Inflammatory macrophage (primary cell): ENCODE results near the gene KCNQ1OT1.
"Not testable (repeated sequence)": the region's sequence is repeated elsewhere in the genome, so short reads cannot be mapped to it uniquely, and the experiment has no call there.

Experiments used
- DNase-seq, 2 donors: peaks; one replicate each; pipeline ENCODE4 v3.0.0-alpha.2; 2020 to 2022

KCNQ1OT1 gene

DNA sequence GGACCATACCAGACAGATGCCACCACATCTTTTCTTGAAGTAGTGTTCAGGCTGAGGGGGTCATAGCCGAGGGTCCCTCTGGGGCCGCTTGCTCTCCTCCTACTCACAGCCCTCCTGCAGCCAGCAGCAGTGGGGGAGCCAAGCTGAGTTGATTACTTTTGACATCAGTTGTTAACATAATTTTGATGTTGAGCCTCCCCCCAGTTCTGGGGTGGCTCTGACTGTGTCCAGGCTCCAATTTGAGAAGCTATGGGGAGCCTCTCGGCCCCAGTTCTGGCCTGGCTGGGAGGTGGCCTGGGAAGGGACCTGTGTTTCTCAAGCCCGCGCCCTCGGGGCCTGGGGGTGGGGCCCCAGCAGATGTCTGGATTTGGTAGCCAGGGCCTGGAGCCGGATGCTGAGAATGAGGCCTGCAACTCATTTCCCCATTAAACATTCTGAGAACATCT is 47.9 kb downstream of the KCNQ1OT1 start:
- no peak for DNase-seq

DNA sequence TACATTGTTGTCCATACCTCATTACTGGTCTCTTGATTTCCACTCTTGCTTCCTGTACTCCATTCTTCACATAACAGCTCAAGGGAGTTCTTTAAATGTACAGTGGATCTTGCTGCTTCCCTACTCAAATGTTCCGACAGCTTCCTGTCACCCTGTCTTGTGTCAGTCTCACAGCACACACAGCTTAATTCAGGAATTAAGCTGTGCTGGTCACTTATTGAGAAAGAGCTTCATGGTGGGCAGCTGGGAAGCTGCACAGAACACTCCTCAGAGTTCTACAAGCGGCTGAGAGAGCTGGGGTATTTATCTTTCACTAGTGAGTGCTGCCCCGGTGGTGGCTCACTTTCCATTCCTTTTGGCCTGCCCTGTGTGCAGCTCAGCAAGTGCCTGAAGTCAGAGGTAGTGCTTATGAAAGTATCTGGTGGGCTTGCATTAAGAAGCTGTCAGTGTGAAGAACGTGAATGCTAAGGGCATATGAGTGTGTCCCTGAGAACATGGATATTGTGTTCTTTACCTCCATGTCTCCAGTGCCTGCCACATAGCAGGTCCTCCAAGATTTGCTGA is 48.7 kb downstream of the KCNQ1OT1 start:
- DNase-seq = no peak

DNA sequence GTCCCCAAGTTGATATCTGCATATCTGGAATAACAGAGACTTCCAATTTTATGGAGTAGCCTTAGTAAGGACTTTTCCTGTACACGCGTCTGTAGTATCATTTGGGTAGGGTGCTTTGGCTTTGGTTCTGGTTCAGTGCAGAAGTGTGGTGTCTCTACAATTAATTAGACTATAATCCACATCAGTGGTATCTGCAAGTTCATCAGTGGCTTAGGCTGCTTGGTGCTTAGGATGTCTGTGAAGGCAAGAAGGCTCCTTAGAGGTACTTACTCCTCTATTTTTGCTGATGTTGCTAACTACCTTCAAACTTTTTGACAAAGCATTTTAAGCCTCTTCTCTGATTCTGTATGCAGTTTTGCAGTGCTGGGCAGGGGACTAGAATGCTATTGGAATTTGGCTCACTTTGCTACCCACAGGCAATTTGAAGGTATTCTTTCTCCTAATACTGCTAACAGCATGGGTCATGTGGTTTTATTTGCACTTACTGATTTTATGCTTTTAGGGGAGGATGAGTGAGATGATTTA is 49.4 kb downstream of the KCNQ1OT1 start:
- DNase-seq = no peak

DNA sequence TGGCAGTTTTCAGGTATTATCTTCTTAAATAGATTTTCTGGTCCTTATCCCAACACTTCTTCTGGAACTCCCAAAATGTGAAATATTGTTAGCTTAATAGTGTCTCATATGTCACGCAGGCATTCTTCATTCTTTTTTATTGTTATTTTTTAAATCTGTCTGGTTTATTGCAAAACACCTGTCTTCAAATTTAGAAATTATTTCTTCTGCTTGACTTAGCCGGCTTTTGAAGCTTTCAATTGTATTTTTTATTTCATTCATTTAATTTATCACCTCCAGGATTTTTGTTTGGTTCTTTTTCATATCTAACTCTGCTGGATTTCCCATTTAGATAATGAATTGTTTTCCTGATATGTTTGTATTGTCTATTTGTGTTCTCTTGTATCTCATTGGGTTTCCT is 49.9 kb downstream of the KCNQ1OT1 start:
- no peak for DNase-seq

DNA sequence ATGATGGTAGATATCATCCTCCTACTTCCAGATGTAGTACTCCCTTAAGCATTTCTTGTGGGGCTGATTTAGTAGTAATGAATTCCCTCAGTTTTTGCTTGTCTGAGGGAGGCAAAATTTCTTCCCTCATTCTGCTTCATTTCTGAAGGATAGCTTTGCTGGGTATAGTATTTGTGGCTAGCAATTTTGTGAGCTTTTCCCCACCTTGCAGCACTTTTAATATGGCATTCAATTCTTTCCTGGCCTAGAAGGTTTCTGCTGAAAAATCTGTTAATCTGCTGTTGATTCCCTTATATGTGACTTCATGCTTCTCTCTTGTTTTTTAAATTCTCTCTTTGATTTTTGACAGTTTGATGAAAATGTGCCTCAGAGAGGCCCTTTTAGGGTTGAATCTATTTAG is 50.4 kb downstream of the KCNQ1OT1 start:
- DNase-seq = no peak

DNA sequence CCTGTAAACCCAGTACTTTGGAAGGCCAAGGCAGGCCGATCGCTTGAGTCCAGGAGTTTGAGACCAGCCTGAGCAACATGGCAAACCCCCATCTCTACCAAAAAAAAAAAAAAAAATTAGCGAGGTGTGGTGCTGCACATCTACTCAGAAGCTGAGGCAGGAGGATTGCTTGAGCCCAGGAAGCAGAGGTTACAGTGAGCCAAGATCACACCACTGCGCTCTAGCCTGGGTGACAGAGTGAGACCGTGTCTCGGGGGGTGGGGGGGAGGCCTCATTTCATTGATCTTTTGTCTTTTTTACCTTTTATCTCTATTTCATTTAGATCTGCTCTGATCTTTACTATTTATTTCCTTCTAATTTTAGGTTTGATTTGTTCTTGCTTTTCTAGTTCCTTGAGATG is 51.8 kb downstream of the KCNQ1OT1 start:
- no peak for DNase-seq

DNA sequence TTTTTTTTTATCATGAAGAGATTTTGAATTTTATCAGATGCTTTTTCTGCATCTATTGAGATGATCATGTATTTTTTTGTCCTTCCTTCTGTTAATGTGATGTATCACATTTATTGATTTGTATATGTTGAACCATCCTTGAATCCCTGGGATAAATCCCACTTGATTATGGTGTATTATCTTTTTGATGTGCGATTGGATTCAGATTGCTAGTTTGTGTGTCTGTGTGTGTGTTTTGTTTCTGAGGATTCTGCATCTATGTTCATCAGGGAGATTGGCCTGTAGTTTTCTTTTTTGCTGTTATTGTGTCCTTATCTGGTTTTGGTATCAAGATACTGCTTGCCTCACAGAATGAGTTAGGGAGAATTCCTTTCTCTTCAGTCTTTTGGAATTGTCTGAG is 52.6 kb downstream of the KCNQ1OT1 start:
- DNase-seq = no peak

DNA sequence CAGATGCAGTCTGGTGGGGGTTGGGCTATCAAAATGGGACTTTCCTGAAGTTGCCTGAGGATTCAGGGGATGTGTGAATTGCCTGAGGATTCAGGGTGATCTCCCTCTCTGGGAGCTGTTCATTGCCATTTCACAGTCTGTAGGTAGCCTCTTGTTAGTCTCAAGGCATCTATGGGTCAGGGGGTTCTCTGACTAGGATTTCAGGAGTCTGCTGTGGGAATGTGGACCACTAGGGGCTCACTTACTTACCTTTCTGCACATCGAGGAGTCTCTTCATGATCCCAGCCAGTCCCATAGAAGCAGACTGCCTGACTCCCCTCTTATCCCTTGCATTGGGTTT is 54.0 kb downstream of the KCNQ1OT1 start:
- DNase-seq = no peak

DNA sequence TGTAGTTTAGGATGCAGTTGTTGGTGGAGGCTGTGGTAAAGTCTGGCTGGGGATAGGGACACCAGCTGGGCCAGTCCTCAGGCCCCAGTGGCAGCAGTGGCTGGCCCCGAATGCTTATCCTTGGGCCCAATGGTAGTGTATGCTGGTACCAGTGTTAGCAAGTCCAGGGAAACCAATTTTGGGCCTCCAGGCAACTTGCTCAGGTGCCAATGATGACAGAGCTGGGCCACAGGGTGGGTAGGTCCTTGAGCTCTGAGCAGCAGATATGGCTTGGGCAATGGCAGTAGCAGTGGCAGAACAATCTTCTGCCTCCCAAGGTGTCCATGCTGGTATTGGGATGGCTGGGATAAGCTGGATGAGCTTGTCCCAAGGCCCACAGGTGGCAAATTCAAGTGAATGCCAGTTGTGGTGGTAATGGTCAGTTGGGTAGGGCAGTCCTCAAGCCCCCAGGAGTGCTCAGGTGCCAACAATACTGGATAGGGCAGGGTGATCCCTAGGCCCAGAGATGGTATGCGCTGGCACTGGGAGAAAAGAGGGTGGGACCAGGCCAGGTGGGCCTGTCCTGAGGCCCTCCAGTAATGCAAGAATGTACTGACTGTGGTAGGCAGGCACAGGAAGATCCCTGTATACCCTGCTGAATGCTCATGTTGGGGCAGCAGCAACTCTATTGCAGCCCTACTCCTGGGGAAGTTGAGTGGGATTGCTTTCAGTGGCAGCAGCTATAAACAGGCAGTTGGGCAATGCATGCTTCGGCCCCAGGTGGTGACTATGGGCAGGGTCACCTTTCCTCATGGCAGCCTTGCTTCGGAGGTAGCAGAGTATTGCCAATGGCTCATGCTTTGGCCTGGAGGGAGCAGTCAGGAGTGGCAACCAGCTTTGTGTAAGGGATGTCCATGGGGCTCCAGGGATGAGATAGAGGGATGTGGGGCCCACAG is 54.7 kb downstream of the KCNQ1OT1 start:
- no peak for DNase-seq

DNA sequence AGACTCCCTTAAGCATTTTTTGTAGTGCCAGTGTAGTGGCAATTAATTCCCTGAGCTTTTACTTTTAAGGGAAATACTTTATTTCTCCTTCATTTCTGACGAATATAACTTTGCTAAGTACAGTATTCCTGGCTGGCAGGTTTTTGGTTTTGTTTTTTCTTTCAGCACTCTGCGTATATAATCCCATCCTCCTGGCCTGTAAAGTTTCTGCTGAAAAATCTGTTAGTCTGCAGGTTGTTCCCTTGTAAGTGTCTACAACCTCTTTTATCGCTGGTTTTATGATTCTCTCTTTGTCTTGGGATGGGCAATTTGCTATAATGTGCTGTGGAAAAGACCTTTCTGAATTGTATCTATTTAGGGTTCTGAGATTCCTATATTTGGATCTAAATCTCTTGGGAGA is 56.0 kb downstream of the KCNQ1OT1 start:
- no peak for DNase-seq

DNA sequence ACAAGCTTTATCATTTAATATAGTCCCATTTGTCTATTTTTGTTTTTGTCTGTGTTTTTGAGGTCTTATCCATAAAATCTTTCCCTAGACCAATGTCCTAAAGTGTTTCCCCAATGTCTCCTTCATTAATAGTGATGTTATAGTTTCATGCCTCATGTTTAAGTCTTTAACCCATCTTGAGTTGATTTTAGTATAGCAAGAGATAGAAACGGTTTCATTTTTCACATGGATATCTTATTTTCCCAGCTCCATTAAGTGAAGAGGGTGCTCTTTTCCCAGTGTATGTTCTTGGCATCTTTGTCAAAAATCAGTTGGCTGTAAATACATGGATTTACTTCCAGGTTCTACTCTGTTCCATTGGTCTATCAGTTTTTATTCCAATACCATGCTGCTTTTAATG is 58.2 kb downstream of the KCNQ1OT1 start:
- no peak for DNase-seq

DNA sequence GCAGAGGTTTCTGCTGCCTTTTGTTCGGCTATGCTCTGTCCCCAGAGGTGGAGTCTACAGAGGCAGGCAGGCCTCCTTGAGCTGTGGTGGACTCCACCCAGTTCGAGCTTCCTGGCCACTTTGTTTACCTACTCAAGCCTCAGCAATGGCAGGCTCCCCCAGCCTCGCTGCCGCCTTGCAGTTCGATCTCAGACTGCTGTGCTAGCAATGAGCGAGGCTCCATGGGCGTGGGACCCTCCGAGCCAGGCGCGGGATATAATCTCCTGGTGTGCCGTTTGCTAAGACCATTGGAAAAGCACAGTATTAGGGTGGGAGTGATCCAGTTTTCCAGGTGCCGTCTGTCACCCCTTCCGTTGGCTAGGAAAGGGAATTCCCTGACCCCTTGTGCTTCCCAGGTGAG is 60.0 kb downstream of the KCNQ1OT1 start:
- not testable (repeated sequence) for DNase-seq

DNA sequence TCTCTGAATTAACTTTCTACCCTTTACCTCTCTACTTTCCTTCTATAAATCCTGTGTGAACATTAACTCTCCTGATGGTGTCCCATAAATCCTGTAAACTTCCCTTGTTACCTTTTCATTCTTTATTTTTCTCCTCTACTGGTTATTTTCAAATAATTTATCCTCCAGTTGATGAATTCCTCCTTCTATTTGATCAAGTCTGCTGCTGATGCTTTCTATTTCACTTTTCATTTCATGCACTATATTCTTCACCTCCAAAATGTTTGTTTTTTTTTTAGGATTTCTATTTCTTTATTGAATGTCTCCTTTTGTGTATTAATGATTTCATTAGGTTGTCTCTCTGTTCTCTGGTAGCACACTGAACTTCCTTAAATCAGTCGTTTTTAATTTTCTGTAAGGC is 68.6 kb downstream of the KCNQ1OT1 start:
- DNase-seq = no peak

DNA sequence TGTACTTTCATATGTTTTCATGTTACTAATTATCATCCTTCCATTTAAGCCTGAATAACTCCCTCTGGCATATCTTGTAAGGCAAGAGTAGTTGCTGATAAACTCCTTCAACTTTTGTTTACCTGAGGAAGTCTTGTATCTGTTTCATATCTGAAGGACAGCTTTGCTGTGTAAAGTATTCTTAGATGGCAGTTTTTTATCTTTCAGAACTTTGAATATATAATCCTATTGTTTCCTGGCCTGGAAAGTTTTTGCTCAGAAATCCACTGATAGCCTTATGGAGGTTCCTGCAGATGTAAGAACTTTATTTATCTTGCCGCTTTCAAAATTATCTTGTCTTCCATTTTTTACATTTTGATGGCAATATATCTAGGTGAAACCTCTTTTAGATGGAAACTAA is 69.1 kb downstream of the KCNQ1OT1 start:
- DNase-seq = no peak

DNA sequence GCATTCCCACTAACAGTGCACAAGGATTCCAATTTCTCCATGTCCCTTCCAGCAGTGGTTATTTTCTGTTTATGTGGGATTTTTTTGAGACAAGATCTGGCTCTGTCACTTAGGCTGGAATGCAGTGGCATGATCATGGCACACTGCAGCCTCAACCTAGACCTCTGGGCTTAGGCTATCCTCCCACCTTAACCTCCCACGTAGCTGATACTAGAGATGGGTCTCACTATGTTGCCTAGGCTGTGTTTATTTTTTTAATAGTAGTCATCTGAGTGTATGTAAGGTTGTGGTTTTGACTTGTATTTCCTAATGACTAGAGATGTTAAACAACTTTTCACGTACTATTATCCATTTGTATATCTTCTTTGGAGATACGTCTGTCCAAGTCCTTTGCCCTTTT is 74.6 kb downstream of the KCNQ1OT1 start:
- no peak for DNase-seq

DNA sequence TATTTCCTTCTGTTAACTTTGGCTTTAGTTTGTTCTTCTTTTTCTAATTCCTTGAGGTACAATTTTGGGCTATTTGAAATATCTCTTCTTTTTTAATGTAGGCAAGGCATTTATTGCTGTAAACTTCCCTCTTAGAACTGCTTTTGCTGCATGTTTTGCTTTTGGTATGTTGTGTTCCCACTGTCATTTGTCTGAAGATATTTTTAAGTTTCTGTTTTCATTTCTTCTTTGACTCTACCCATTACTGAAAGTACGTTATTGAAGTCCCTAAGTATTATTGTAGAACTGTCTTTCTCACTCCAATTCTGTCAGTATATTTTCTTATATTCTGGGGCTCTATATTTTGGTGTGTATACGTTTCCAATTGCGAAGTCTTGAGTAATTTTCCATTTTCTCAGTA is 77.9 kb downstream of the KCNQ1OT1 start:
- no peak for DNase-seq

DNA sequence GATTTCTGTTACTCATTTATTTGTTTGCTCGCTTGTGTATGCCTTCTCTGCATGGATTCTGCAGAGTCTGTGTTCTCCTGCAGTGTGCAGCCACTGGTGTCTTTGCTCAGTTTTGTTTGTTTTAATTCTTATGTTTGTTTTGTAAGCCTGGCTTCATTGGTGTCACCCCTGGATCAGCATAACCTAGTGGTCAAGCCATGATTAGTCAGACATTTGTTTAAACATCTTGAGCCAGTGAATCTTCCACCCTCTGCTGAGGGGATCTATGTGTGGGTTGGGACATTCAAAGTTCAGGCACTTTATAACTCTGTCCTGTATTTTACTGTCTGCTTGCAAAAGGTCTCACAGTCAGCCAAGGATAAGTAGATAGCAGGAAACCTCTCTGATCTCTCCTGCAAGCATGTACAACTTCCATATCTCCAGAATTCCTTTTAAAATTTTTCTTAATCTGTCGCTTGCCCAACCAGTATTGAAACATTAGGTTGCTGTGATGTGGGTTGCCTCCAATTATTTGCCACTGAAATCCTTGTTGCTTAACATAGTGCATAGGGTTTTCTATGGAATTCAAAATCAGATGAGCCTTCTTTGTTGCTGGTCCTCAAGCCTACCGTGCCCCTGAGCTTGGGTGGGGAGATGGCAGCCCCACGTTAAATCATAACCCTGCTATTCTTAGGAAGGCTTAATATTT is 86.8 kb downstream of the KCNQ1OT1 start:
- DNase-seq = no peak

DNA sequence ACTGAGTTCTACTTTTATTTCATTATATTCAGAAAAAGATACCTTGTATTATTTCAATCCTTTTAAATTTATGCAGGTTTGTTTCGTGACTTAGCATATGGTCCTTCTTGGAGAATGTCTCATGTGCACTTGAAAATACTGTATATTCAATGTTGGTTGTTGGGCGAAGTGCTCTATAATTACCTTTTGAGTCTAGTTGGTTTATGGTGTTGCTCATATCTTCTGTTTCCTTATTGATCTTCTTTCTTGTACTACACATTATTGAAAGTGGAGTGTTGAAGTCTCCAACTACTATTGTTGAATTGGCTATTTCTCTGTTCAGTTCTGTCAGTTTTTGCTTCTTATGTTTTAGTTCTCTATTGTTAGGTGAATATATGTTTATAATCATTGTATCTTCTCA is 90.4 kb downstream of the KCNQ1OT1 start:
- no peak for DNase-seq

DNA sequence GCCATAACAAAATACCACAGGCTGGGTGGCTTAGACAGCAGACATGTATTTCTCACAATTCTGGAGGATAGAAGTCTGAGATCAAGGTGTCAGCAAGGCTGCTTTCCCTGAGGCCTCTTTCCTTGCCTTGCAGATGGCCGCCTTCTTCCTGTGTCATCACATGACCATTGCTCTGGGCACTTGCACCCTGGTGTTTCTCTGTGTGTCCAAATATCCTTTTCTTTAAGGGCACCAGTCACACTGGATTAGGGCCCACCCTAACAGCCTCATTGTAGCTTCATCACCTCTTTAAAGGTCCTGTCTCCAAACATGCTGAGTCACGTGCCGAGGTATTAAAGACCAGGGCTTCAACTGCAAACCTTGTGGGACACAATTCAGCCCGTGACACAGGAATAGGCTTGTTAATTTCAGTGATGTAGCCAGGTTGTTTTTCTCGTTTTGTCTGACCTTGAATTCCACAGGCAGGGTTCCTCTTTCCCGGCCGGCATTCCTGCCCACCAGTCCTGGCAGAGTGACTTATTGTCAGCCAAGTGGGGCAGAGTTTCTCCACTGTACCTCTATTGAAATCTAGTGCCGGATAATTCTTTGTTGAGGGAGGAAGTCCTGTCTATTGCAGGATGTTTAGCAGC is 100.1 kb downstream of the KCNQ1OT1 start:
- no peak for DNase-seq

DNA sequence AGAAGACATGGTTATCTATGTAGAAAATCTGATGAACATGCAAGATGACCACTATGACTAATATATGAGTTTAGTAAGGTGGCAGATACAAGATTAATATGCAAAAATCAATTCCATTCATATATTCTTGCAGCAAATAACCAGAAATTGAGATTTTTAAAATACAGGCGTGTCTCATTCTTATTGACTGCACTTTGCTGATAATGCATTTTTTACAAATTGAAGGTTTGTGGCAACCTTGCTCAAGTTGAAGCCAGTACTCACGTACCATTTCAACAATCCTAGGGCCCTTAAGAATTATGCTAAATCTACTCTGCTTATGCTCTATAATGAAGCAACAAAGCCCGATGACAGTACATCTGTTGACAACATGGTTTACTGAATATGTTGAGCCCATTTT is 104.6 kb downstream of the KCNQ1OT1 start:
- no peak for DNase-seq

DNA sequence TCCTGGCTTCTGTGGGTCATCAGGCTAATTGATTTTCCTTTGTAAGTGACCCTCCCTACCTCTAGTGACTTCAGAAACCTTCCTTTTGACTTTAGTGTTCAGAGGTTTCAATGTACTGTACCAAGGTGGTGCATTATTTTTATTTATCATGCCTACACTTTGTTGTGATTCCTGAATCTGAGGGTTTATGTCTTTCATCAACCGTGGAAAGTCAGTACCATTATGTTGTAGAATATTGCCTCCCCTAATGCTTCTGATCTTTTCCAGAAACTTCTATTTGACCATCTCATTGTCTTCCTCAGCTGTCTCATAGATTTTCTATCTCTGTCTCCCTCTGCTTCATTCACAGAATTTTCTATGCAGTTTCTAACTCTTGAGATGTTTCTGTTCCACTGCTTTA is 105.5 kb downstream of the KCNQ1OT1 start:
- DNase-seq = no peak

DNA sequence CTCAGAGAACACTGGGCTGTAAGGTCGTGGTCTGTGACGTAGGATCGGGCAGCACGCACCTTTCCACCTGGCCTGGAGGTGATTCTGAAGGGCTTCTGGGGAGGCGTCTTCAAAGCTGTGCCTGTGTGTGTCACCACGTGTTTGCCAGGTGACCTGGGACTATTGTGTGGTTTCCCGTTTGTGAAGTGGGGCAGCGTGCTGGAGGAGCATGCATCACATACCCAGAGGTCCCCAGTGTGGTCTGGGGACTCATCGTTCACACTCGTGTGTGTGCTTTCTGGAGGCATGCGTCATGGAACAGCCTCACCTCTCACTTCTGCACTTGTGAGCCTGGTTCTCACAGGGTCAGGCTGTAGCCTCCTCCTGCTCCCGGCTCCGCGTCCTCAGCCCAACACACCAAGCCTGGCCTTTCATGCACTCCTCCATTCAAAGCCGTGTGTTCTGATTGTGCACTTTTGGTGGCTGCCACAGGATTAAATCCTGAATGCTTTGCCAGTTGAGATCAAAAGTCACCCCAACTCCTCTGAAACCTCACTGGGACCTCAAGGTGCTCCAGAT is 106.3 kb downstream of the KCNQ1OT1 start:
- DNase-seq = no peak
